GM12892 (cell line): ENCODE data around the gene TMTC2.

ENCODE experiments used
- POLR2A ChIP-seq: IDR thresholded peaks from 2 replicates; pipeline ENCODE4 v1.6.1; 2011; ENCODE audit warnings: low read depth, low read length, control low read depth
- POLR2AphosphoS5 ChIP-seq: IDR thresholded peaks from 2 replicates; pipeline ENCODE4 v1.6.1; 2011; ENCODE audit warnings: low read depth, low read length, control low read depth
- TAF1 ChIP-seq: IDR thresholded peaks from 2 replicates; pipeline ENCODE4 v1.6.1; 2011; ENCODE audit warnings: low read depth, mild to moderate bottlenecking, control low read depth, low read length, borderline replicate concordance

GRCh38 chr12:82942521-82942920 lies 255.8 kb downstream of the TMTC2 start:
- TF ChIP-seq POLR2AphosphoS5 (no peak), POLR2A (no peak), TAF1 (no peak)
